DOHH2 (cell line): ENCODE data around the gene TTC17.

Source experiments
- H3F3A ChIP-seq: fragments of 200-600 bp; sonication (generic), shearing (Covaris generic); 2 replicates; pipeline ENCODE4 v1.6.0; 2016; ENCODE audit warnings: antibody characterized with exemption, mild to moderate bottlenecking; ENCODE audit not compliant: control insufficient read depth, insufficient read depth
- H3K27ac ChIP-seq: fragments of 200-600 bp; sonication (generic); 2 replicates; pipeline ENCODE4 v1.5.1; 2014; ENCODE audit warnings: low read depth, mild to moderate bottlenecking, low read length, moderate library complexity
- H3K27me3 ChIP-seq: fragments of 200-600 bp; sonication (generic); 2 replicates; pipeline ENCODE4 v1.6.1; 2014; ENCODE audit warnings: mild to moderate bottlenecking, low read length, mixed read lengths; ENCODE audit not compliant: control insufficient read depth
- H3K36me3 ChIP-seq: fragments of 200-600 bp; sonication (generic); 2 replicates; pipeline ENCODE4 v1.6.1; 2014; ENCODE audit warnings: mild to moderate bottlenecking, low read length, moderate library complexity, mixed read lengths; ENCODE audit not compliant: control insufficient read depth
- H3K4me1 ChIP-seq: fragments of 200-600 bp; sonication (generic); 2 replicates; pipeline ENCODE4 v1.6.1; 2014; ENCODE audit warnings: mild to moderate bottlenecking, low read length, mixed read lengths; ENCODE audit not compliant: control insufficient read depth
- H3K4me2 ChIP-seq: fragments of 200-600 bp; sonication (generic); 2 replicates; pipeline ENCODE4 v1.6.0; 2014; ENCODE audit warnings: mild to moderate bottlenecking, low read length, moderate library complexity
- H3K4me3 ChIP-seq: fragments of 200-600 bp; sonication (generic); 2 replicates; pipeline ENCODE4 v1.5.1; 2014; ENCODE audit warnings: mild to moderate bottlenecking, low read length, mixed read lengths
- H3K79me2 ChIP-seq: fragments of 200-600 bp; sonication (generic); 2 replicates; pipeline ENCODE4 v1.6.1; 2014; ENCODE audit warnings: mild to moderate bottlenecking, low read length, mixed read lengths; ENCODE audit not compliant: control insufficient read depth
- H3K9me2 ChIP-seq: fragments of 200-600 bp; sonication (generic); replicated peaks from 2 replicates; pipeline ENCODE4 v1.6.1; 2014; ENCODE audit warnings: mild to moderate bottlenecking, low read length, mixed read lengths; ENCODE audit not compliant: control insufficient read depth
- H3K9me3 ChIP-seq: fragments of 200-600 bp; sonication (generic); 2 replicates; pipeline ENCODE4 v1.6.1; 2014; ENCODE audit warnings: antibody characterized with exemption, low read length, mixed read lengths; ENCODE audit not compliant: control insufficient read depth, insufficient read depth
- H4K20me1 ChIP-seq: fragments of 200-600 bp; sonication (generic); 2 replicates; pipeline ENCODE4 v1.6.0; 2014; ENCODE audit warnings: low read depth, mild to moderate bottlenecking, antibody characterized with exemption, low read length, moderate library complexity; ENCODE audit not compliant: control insufficient read depth, insufficient read depth
- EZH2phosphoT487 ChIP-seq: fragments of 200-600 bp; sonication (generic); IDR thresholded peaks from 2 replicates; pipeline ENCODE4 v1.6.1; 2017; ENCODE audit warnings: borderline replicate concordance, mild to moderate bottlenecking, antibody characterized with exemption, low read length, moderate library complexity, mixed read lengths
- TF ChIP-seq, protein P1 (sequence below): fragments of 200-600 bp; sonication (generic); IDR thresholded peaks from one replicate; pipeline ENCODE4 v1.5.1; 2014; ENCODE audit warnings: antibody characterized with exemption, mild to moderate bottlenecking, low read depth, low read length; ENCODE audit not compliant: poor library complexity, severe bottlenecking

The TTC17 gene

DNA sequence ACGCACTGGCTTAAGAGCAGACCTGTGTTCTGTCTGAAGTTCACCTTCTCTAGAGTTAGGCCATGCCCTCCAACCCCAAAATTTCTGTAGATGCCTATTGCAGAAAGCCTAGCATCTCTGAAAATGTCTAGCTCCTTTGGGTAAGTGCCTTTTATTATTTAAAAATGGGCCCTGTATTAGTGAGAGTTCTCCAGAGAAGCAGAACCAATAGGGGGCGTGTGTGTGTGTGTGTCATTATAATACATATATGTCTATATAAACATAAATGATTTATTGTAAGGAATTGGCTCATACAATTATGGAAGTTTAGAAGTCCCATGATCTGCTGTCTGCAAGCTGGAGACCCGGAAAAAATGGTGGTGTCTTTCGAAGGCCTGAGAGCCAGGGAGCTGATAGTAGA, 144.7 kb downstream of the TTC17 start:
- Histone ChIP-seq H3F3A (no peaks in the 10 kb centered on the region), H3K79me2 (no peaks in the 10 kb centered on the region), H3K4me2 (no peak overlapping the region), H3K36me3 (no peaks in the 10 kb centered on the region), H3K4me3 (no peak overlapping the region), H3K27me3 (no peaks in the 10 kb centered on the region), H3K4me1 (no peaks in the 10 kb centered on the region), H3K9me3 (no peaks in the 10 kb centered on the region), H3K27ac (no peak overlapping the region), H4K20me1 (no peaks in the 10 kb centered on the region), H3K9me2 (no peaks in the 10 kb centered on the region)
- TF ChIP-seq EZH2phosphoT487 = no peak
- TF ChIP-seq, protein P1, sequence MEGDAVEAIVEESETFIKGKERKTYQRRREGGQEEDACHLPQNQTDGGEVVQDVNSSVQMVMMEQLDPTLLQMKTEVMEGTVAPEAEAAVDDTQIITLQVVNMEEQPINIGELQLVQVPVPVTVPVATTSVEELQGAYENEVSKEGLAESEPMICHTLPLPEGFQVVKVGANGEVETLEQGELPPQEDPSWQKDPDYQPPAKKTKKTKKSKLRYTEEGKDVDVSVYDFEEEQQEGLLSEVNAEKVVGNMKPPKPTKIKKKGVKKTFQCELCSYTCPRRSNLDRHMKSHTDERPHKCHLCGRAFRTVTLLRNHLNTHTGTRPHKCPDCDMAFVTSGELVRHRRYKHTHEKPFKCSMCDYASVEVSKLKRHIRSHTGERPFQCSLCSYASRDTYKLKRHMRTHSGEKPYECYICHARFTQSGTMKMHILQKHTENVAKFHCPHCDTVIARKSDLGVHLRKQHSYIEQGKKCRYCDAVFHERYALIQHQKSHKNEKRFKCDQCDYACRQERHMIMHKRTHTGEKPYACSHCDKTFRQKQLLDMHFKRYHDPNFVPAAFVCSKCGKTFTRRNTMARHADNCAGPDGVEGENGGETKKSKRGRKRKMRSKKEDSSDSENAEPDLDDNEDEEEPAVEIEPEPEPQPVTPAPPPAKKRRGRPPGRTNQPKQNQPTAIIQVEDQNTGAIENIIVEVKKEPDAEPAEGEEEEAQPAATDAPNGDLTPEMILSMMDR = peak; percentile 37

DNA sequence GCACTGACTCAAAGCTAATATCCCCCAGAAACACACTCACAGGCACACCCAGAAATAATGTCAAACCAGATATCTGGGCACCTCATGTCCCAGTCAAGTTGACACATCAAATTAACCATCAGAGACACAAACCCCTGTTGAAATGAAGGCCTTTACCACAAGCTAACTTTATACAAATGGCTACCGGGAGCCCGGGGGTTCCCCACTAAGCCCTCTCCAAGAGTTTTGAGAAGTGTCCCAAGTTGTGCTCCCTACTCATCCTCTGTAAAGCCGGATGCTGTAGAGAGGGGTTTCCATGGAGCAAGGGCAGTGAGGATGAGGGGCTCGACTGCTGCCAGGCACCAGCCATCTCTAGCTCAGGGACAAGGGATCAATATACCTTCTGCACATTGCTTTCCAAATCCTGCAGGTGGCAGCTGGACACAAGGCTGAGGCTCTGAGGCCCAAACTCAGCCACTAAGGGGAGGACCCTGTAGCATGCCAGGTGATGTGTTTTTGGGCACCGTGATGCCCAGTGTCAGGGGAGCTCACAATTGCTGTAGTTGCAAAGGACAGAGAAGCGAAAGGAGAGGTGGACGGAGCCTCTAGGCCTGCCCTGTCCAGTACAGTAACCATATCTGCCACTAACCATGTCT, 145.7 kb downstream of the TTC17 start:
- Histone ChIP-seq H3K79me2 (no peaks in the 10 kb centered on the region), H3K27me3 (no peaks in the 10 kb centered on the region), H3K9me3 (no peaks in the 10 kb centered on the region), H3K36me3 (no peaks in the 10 kb centered on the region), H3F3A (no peaks in the 10 kb centered on the region), H3K27ac (no peak overlapping the region), H3K4me2 (no peak overlapping the region), H3K4me3 (no peak overlapping the region), H4K20me1 (no peaks in the 10 kb centered on the region), H3K4me1 (no peaks in the 10 kb centered on the region), H3K9me2 (no peaks in the 10 kb centered on the region)
- TF ChIP-seq EZH2phosphoT487 = no peak
- TF ChIP-seq, protein P1 = no peak

DNA sequence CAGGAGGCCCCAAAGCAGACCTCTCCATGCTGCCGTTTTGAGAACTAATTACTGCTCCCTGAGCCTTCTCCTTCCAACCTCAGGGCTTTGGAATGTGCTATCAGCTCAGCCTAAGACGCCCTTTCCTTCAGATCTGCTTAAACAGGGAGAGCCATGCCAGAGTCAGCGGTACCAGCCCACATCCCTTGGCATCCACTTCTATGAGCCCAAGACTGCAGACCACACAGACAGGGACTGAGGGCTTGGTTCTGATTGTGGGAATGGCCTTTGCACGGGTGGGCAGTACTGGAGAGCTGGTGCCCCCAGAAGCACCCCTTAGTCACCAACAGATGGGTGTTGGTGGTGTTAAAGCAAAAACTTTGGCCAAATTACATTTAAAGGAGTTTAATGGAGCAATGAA, 146.5 kb downstream of the TTC17 start:
- H3K4me3 ChIP-seq = no peak overlapping the region
- H3F3A ChIP-seq = no peaks in the 10 kb centered on the region
- TF ChIP-seq EZH2phosphoT487 = no peak
- TF ChIP-seq, protein P1 = no peak
- no peaks in the 10 kb centered on the region for H3K27me3 ChIP-seq
- H3K9me2 ChIP-seq = no peaks in the 10 kb centered on the region
- no peak overlapping the region for H3K27ac ChIP-seq
- H3K79me2 ChIP-seq = no peaks in the 10 kb centered on the region
- no peak overlapping the region for H3K4me2 ChIP-seq
- no peaks in the 10 kb centered on the region for H3K9me3 ChIP-seq
- no peaks in the 10 kb centered on the region for H4K20me1 ChIP-seq
- no peaks in the 10 kb centered on the region for H3K36me3 ChIP-seq
- H3K4me1 ChIP-seq = no peaks in the 10 kb centered on the region
